ENCODE data around the gene SLC38A7. TPM values are rescaled to one million over a fixed set of nuclear protein-coding genes. Genes with fewer than 3 reads are reported as not detected.
A peak's percentile ranks its signal among the peaks of the same experiment; 100 is the strongest.
"Not testable (repeated sequence)": the region's sequence is repeated elsewhere in the genome, so short reads cannot be mapped to it uniquely, and the experiment has no call there.

The SLC38A7 gene
- total RNA-seq, 1 donor from 2014 or later = 31.7 TPM

DNA sequence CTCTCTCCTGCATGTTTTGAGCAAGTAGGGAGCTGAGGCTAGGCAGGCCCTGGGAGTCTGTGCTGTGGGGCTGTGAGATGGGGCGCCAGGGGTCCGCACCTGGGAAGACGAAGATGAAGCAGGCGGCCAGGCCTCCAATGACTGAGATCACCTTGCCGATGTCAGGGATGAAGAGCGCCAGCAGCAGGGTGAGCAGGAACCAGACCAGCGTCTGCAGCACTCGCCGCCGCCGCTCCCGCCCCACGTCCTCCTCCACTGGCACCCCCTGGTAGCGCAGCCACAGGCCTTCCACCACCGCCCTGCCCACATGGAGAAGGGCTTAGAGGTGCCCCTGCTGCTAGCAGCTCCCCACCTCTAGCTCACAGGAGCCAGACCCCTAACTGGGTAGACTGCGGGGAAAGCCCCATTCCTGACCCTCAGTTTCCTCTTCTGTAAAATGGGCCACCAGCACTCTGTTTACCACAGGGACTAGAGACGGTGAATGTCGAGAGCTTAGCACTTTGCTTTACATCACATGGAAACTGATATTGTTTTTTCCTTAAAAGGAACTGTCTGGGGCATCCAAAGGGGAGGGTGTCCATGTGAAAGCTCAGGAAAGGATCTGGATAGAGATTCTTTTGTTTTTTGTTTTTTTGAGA lies 13.5 kb downstream of the SLC38A7 start:
- H3K27me3 Mint-ChIP-seq (ENCODE audit: low read depth) = no peaks in the 10 kb centered on the region
- H3K9me3 Mint-ChIP-seq = no peaks in the 10 kb centered on the region
- no peak for DNase-seq (ENCODE audit: low read depth, low spot score)
- peaks cover 11% of the 10 kb centered on the region for H3K36me3 Mint-ChIP-seq (ENCODE audit: low read depth)
- H3K4me3 Mint-ChIP-seq = no peak overlapping the region
- H3K27ac Mint-ChIP-seq (ENCODE audit: unreplicated experiment) = peak overlapping the region; percentile 75
- TF ChIP-seq, protein P1, sequence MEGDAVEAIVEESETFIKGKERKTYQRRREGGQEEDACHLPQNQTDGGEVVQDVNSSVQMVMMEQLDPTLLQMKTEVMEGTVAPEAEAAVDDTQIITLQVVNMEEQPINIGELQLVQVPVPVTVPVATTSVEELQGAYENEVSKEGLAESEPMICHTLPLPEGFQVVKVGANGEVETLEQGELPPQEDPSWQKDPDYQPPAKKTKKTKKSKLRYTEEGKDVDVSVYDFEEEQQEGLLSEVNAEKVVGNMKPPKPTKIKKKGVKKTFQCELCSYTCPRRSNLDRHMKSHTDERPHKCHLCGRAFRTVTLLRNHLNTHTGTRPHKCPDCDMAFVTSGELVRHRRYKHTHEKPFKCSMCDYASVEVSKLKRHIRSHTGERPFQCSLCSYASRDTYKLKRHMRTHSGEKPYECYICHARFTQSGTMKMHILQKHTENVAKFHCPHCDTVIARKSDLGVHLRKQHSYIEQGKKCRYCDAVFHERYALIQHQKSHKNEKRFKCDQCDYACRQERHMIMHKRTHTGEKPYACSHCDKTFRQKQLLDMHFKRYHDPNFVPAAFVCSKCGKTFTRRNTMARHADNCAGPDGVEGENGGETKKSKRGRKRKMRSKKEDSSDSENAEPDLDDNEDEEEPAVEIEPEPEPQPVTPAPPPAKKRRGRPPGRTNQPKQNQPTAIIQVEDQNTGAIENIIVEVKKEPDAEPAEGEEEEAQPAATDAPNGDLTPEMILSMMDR (conservative IDR thresholded peaks at IDR 0.05) = no peak
- no peaks in the 10 kb centered on the region for H3K4me1 Mint-ChIP-seq

DNA sequence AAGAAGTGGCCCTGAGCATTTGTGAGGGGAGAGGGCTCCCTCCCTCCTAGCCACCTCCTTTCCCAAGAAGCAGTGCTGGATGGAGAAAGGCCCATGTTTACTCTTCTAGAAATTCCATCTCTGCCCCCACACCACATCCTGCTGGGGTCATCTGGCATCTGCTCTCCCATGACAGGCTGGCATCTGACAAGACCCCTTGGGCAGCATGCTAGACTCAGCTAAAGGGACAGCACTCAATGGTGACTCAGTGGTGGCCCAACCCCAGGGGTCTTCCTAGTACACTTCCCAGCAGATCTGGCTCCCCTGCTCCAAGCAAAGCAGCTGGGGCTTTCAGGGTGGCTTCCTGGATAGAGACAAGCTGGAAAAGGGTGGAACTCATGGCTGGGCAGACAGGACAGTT lies 14.4 kb downstream of the SLC38A7 start:
- H3K4me1 Mint-ChIP-seq = no peaks in the 10 kb centered on the region
- peaks cover 11% of the 10 kb centered on the region for H3K36me3 Mint-ChIP-seq (ENCODE audit: low read depth)
- H3K4me3 Mint-ChIP-seq = no peak overlapping the region
- H3K9me3 Mint-ChIP-seq = no peaks in the 10 kb centered on the region
- no peak for DNase-seq (ENCODE audit: low read depth, low spot score)
- TF ChIP-seq, protein P1 (conservative IDR thresholded peaks at IDR 0.05) = no peak
- peak overlapping the region; percentile 86 for H3K27ac Mint-ChIP-seq (ENCODE audit: unreplicated experiment)
- no peaks in the 10 kb centered on the region for H3K27me3 Mint-ChIP-seq (ENCODE audit: low read depth)

DNA sequence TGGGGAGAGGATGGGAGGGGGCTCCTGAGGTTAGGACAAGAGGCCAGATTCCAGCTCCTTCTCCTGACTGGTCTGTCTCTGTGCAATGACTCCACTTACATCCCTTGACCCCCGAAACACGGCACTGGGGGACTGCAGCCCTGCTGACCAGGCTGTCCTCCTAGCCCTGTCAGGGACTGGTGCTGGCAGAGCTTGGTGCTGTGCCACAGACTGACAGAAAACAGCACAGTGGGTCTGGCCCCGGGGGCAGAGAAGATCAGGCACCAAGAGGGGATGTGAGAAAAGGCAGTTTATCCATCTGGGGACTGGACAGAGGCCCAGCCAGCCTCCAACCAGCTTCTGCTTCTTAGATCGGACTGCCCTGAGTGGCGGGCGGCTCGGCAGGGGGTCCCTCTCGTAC lies 19.4 kb downstream of the SLC38A7 start:
- TF ChIP-seq, protein P1 (conservative IDR thresholded peaks at IDR 0.05) = no peak

DNA sequence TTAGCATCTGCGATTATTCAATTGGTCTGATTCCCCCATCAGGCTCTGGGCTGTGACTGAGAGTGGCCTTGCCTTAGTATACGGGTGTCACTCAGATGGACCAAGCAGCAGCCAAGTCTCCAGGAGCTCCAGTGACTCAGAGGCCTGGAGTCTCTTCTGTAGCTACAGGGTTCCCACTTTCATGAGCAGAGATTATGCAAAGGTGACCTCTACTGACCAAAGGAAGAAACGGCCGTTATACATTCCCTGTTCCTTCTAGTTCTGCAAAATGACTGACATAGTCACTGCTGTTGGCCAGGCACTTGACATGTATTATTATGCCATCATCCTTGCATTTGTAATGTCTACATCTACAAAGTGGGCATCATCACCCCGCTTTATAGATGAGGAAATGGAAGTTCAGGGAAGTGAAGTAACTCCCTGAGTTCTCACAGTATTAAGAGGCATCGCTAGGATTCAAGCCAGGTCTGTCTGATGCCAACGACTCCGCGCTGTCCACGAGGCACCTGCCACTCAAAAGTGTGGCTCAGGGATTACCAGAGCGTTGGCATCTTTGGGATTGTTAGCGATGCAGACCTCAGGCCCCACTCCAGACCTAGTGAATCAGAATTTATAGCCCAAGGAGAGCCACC lies 23.3 kb downstream of the SLC38A7 start:
- H3K4me1 Mint-ChIP-seq = peaks cover 4% of the 10 kb centered on the region
- no peaks in the 10 kb centered on the region for H3K9me3 Mint-ChIP-seq
- H3K27me3 Mint-ChIP-seq (ENCODE audit: low read depth) = no peaks in the 10 kb centered on the region
- TF ChIP-seq, protein P1 (conservative IDR thresholded peaks at IDR 0.05) = peak; percentile 71
- DNase-seq (ENCODE audit: low read depth, low spot score) = peak; percentile 17
- H3K4me3 Mint-ChIP-seq = no peak overlapping the region
- no peaks in the 10 kb centered on the region for H3K36me3 Mint-ChIP-seq (ENCODE audit: low read depth)
- no peak overlapping the region for H3K27ac Mint-ChIP-seq (ENCODE audit: unreplicated experiment)

More for the DNA sequence above, 19.4 kb downstream of the SLC38A7 start:
- DNase-seq (ENCODE audit: low read depth, low spot score) = no peak
- H3K27ac Mint-ChIP-seq (ENCODE audit: unreplicated experiment) = peak overlapping the region; percentile 6
- H3K9me3 Mint-ChIP-seq = no peaks in the 10 kb centered on the region
- no peak overlapping the region for H3K4me3 Mint-ChIP-seq
- H3K4me1 Mint-ChIP-seq = peaks cover 4% of the 10 kb centered on the region
- peaks cover 6% of the 10 kb centered on the region for H3K36me3 Mint-ChIP-seq (ENCODE audit: low read depth)
- H3K27me3 Mint-ChIP-seq (ENCODE audit: low read depth) = no peaks in the 10 kb centered on the region

DNA sequence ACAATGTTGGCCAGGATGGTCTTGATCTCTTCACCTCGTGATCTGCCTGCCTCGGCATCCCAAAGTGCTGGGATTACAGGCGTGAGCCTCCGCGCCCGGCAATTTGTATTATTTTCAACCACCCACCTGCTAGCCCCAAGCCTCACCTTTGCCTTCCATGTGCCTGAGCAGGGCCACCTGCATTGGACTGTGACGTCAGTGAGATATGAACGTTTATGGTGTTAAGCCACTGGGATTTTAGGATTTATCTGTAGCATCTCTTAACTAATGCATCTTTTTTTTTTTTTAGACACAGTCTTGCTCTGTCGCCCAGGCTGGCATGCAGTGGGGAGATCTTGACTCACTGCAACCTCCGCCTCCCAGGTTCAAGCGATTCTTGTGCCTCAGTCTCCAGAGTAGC lies 24.7 kb downstream of the SLC38A7 start:
- not testable (repeated sequence) for H3K9me3 Mint-ChIP-seq; H3K27me3 Mint-ChIP-seq (ENCODE audit: low read depth); H3K27ac Mint-ChIP-seq (ENCODE audit: unreplicated experiment); H3K4me3 Mint-ChIP-seq; H3K36me3 Mint-ChIP-seq (ENCODE audit: low read depth); H3K4me1 Mint-ChIP-seq; DNase-seq (ENCODE audit: low read depth, low spot score)

DNA sequence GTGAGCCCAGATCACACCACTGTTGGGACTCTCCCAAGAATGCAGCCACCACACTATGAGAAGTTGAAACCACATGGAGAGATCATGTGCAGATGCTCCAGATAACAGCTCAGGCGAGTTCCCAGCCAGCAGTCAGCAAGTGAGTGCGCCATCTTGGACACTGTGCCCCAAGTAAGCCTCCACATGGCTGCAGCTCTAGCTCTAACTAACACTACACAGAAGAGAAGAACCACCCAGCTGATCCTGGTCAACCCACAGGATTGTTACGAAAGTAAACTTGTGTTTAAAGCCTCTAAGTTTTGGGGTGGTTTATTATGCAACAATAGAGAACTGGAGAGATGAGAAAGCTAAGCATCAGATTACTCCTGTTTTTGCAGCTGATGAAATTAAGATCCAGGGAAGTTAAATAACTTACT lies 25.8 kb downstream of the SLC38A7 start:
- H3K27ac Mint-ChIP-seq (ENCODE audit: unreplicated experiment) = no peak overlapping the region
- H3K9me3 Mint-ChIP-seq = no peaks in the 10 kb centered on the region
- H3K4me3 Mint-ChIP-seq = no peak overlapping the region
- peaks cover 16% of the 10 kb centered on the region for H3K4me1 Mint-ChIP-seq
- DNase-seq (ENCODE audit: low read depth, low spot score) = no peak
- H3K36me3 Mint-ChIP-seq (ENCODE audit: low read depth) = no peaks in the 10 kb centered on the region
- no peaks in the 10 kb centered on the region for H3K27me3 Mint-ChIP-seq (ENCODE audit: low read depth)
- TF ChIP-seq, protein P1 (conservative IDR thresholded peaks at IDR 0.05) = no peak

Data from neural crest cell (in vitro differentiated cells).